CD8-positive, alpha-beta memory T cell (primary cell): ENCODE results near the gene CHMP2A. TPM values are rescaled to one million over a fixed set of nuclear protein-coding genes. Genes with fewer than 3 reads are reported as not detected.
"Not testable (repeated sequence)": the region's sequence is repeated elsewhere in the genome, so short reads cannot be mapped to it uniquely, and the experiment has no call there.

ENCODE experiments used
- CTCF ChIA-PET: fragments of 350-600 bp; sonication (Branson Sonifier 250); formaldehyde crosslinking; loops from one replicate; lab custom pipeline; 2021; ENCODE audit warnings: antibody characterized with exemption; lab: Charles Lee
- POLR2A ChIA-PET: fragments of 350-600 bp; sonication (Branson Sonifier 250); formaldehyde crosslinking; loops from one replicate; lab custom pipeline; 2021; ENCODE audit warnings: antibody characterized with exemption; lab: Charles Lee
- DNase-seq, 5 donors: peaks; one replicate each; pipeline versions ENCODE4 v3.0.0 to v3.0.0-alpha.2; 2020 to 2022; ENCODE audit warnings: mixed read lengths in 1 of 5
- H3K27ac ChIP-seq: one replicate; pipeline ENCODE4 v1.7.0; 2013; ENCODE audit warnings: low read depth, mild to moderate bottlenecking, low read length, moderate library complexity
- H3K27me3 ChIP-seq: 2 replicates; pipeline ENCODE4 v1.7.0; 2013; ENCODE audit warnings: low read length, mild to moderate bottlenecking; ENCODE audit not compliant: insufficient read depth, poor library complexity, severe bottlenecking
- H3K36me3 ChIP-seq: 2 replicates; pipeline ENCODE4 v1.7.0; 2013; ENCODE audit warnings: mild to moderate bottlenecking, low read length, moderate library complexity; ENCODE audit not compliant: insufficient read depth
- H3K4me1 ChIP-seq: 2 replicates; pipeline ENCODE4 v1.7.0; 2013; ENCODE audit warnings: mild to moderate bottlenecking, low read length, moderate library complexity; ENCODE audit not compliant: insufficient read depth
- H3K4me3 ChIP-seq: 2 replicates; pipeline ENCODE4 v1.7.0; 2013; ENCODE audit warnings: mild to moderate bottlenecking, low read length
- H3K9me3 ChIP-seq: 2 replicates; pipeline ENCODE4 v1.7.0; 2013; ENCODE audit warnings: mild to moderate bottlenecking, low read length
- H3K27ac Mint-ChIP-seq, 8 donors: one replicate each; pipeline ENCODE4 v1.8.0; 2020 to 2021; ENCODE audit warnings: mixed read lengths in 8 of 8, mild to moderate bottlenecking in 6 of 8, inconsistent platforms in 3 of 8, moderate library complexity in 3 of 8
- H3K27me3 Mint-ChIP-seq, 2 donors: one replicate each; pipeline ENCODE4 v1.8.0; 2020 to 2021; ENCODE audit warnings: mixed read lengths in 2 of 2, mild to moderate bottlenecking in 1 of 2, moderate library complexity in 1 of 2
- H3K36me3 Mint-ChIP-seq, 3 donors: one replicate each; pipeline ENCODE4 v1.8.0; 2020 to 2021; ENCODE audit warnings: mixed read lengths in 3 of 3, inconsistent platforms in 1 of 3, mild to moderate bottlenecking in 1 of 3
- H3K4me1 Mint-ChIP-seq, 3 donors: one replicate each; pipeline ENCODE4 v1.8.0; 2020 to 2021; ENCODE audit warnings: mixed read lengths in 3 of 3, inconsistent platforms in 1 of 3, mild to moderate bottlenecking in 1 of 3
- H3K4me3 Mint-ChIP-seq, 7 donors: one replicate each; pipeline ENCODE4 v1.8.0; 2020 to 2021; ENCODE audit warnings: mixed read lengths in 7 of 7, mild to moderate bottlenecking in 6 of 7, moderate library complexity in 4 of 7, inconsistent platforms in 2 of 7
- H3K9me3 Mint-ChIP-seq, 5 donors: one replicate each; pipeline ENCODE4 v1.8.0; 2020 to 2022; ENCODE audit warnings: mixed read lengths in 5 of 5, mild to moderate bottlenecking in 3 of 5, moderate library complexity in 2 of 5, inconsistent platforms in 1 of 5
- polyA plus RNA-seq: library from polyadenylated mRNA; unstranded; fragments of 300-500 nt; fragmentation: Illumina TruSeq; gene quantifications from one replicate; pipeline ENCODE4 v1.2.3, GENCODE V29; 2021
- total RNA-seq, 2 experiments: library from RNA; stranded (reverse); gene quantifications; one replicate each; pipeline ENCODE4 v1.2.3, GENCODE V29; 2021

The CHMP2A gene
- total and polyA plus RNA-seq, 3 experiments from 2014 or later: 88.8 to 198 (median 89.7) TPM

DNA sequence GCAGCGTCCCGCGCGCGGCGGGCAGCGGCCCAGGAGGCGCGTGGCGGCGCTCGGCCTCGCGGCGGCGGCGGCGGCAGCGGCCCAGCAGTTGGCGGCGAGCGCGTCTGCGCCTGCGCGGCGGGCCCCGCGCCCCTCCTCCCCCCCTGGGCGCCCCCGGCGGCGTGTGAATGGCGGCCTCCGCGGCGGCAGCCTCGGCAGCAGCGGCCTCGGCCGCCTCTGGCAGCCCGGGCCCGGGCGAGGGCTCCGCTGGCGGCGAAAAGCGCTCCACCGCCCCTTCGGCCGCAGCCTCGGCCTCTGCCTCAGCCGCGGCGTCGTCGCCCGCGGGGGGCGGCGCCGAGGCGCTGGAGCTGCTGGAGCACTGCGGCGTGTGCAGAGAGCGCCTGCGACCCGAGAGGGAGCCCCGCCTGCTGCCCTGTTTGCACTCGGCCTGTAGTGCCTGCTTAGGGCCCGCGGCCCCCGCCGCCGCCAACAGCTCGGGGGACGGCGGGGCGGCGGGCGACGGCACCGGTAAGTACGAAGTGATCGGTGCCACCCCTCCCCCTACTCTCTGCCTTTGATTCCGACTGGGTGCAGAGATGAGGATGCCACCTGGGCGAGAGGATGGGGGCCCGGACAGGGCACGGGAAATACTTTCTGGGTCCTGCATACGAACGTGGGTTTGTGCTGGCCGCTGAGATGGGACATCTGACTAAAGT is 10.2 kb downstream of the CHMP2A start:
- CTCF ChIA-PET: interaction anchor here (0.7 to 3.6 kb wide), 4 partner anchors 9 to 37 kb away, joined by 3 to 29 read pairs (median 8); partner anchors contain the start of gene ZBTB45
- Histone ChIP-seq H3K9me3 (no peaks in the 10 kb centered on the region), H3K4me1 (peaks cover 23% of the 10 kb centered on the region), H3K27me3 (no peaks in the 10 kb centered on the region), H3K4me3 (peak overlapping the region; percentile 59), H3K27ac (peak overlapping the region; percentile 84), H3K36me3 (peaks cover 41% of the 10 kb centered on the region)
- POLR2A ChIA-PET: interaction anchor here (1.2 to 2.8 kb wide), 4 partner anchors 10 to 24 kb away, joined by 7 to 28 read pairs (median 22); partner anchors contain the start of genes CHMP2A, UBE2M and ZBTB45
- peak in 3 of 5 donors; percentile 72 to 88 (median 74) for DNase-seq
- Mint-ChIP-seq H3K27ac (peak overlapping the region; percentile 15 to 99 (median 94)), H3K36me3 (peaks cover 5 to 50% (median 13%) of the 10 kb centered on the region in 3 donors), H3K27me3 (peaks cover 12% of the 10 kb centered on the region in 2 donors), H3K4me3 (peak overlapping the region; percentile 89 to 96 (median 94)), H3K4me1 (peaks cover 30 to 42% (median 34%) of the 10 kb centered on the region in 3 donors), H3K9me3 (peaks cover 0 to 1% (median 0%) of the 10 kb centered on the region in 5 donors)

DNA sequence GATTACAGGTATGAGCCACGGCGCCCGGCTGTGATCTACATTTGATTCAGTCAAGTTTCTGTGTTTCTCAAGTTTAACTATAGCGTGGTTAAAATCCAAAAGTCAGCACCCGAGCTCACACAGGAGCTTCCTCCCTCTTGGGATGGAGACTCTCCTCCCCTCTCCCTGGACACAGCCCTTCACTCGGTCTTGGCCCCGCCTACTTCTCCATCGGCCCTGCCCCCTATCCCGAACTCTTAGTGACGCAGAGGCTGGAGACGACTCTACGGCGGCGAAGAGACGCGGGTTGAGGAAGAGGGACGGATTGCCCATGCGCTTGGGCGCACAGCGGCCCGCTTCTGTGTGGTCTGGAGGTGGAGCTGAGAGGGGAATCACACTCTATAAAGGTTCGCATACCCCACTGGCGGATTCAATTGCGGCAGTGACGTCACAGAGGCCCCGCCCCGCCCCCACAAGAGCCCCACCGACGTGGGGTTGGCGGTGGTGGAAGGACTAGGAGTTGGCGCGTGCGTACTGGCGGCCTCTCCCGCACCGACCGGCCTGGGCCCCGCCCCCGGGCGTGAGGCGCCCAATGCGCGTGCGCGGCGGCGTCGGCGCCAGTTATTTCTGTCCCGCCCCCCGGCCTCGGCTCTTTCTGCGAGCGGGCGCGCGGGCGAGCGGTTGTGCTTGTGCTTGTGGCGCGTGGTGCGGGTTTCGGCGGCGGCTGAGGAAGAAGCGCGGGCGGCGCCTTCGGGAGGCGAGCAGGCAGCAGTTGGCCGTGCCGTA is 10.9 kb downstream of the CHMP2A start, which contains the start of gene TRIM28:
Gene TRIM28 (plus strand): TSS at position 239 of the 765 bp plus-strand sequence. CDS start 694 bp downstream, outside the sequence.
- Histone ChIP-seq H3K9me3 (no peaks in the 10 kb centered on the region), H3K36me3 (peaks cover 34% of the 10 kb centered on the region), H3K4me3 (peak within 1 kb of the TSS; percentile 71), H3K4me1 (peaks cover 24% of the 10 kb centered on the region), H3K27me3 (no peaks in the 10 kb centered on the region), H3K27ac (peak within 1 kb of the TSS; percentile 84)
- ChIA-PET CTCF (interaction anchor here (1.1 to 3.6 kb wide), 4 partner anchors 11 to 38 kb away, joined by 3 to 29 read pairs (median 8); partner anchors contain the start of genes CHMP2A and ZBTB45), POLR2A (interaction anchor here (1.0 to 2.8 kb wide), 5 partner anchors 8 to 24 kb away, joined by 3 to 28 read pairs (median 17); partner anchors contain the start of genes CHMP2A, UBE2M and ZBTB45)
- Mint-ChIP-seq H3K9me3 (peaks cover 0 to 1% (median 0%) of the 10 kb centered on the region in 5 donors), H3K27ac (peak within 1 kb of the TSS; percentile 98 to 100 (median 99)), H3K27me3 (peaks cover 14 to 17% of the 10 kb centered on the region in 2 donors), H3K4me1 (peaks cover 31 to 42% (median 36%) of the 10 kb centered on the region in 3 donors), H3K36me3 (peaks cover 5 to 43% (median 13%) of the 10 kb centered on the region in 3 donors), H3K4me3 (peak within 1 kb of the TSS; percentile 89 to 96 (median 94))
- peak; percentile 100 for DNase-seq

DNA sequence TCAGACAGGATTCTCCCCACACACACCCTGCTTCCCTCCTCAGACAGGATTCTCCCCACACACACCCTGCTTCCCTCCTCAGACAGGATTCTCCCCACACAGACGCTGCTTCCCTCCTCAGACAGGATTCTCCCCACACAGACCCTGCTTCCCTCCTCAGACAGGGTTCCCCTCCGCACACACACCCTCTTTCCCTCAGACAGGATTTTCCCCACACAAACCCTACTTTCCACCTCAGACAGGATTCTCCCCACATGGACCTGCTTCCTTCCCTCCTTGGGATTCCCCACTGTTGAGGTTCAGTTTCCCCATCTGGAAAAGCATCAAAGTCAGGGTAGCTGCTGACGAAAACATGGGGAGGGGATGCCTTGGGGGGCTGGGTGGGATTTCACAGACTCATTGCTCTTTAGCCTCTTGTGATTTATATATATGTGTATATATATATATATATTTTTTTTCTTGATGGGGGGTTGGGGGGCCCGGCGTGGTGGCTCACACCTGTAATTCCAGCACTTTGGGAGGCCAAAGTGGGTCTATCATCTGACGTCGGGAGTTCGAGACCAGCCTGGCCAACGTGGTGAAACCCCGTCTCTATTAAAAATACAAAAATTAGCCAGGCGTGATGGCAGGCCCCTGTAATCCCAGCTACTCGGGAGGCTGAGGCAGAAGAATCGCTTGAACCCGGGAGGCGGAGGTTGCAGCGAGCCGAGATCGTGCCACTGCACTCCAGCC is 12.1 kb downstream of the CHMP2A start:
- DNase-seq, H3K4me3 ChIP-seq, H3K9me3 Mint-ChIP-seq, H3K9me3 ChIP-seq, H3K27ac ChIP-seq, H3K27me3 ChIP-seq: not testable (repeated sequence)
- Histone ChIP-seq H3K4me1 (peaks cover 28% of the 10 kb centered on the region), H3K36me3 (peaks cover 22% of the 10 kb centered on the region)
- H3K4me1 Mint-ChIP-seq: peaks cover 36 to 48% (median 40%) of the 10 kb centered on the region in 3 donors
- H3K27ac Mint-ChIP-seq: peak overlapping the region in 3 of 8 donors; percentile 20 to 79 (median 42)
- H3K27me3 Mint-ChIP-seq: peaks cover 14 to 24% of the 10 kb centered on the region in 2 donors
- H3K4me3 Mint-ChIP-seq: peak overlapping the region in 2 of 7 donors; percentile 31 to 75
- POLR2A ChIA-PET: interaction anchor here (1.0 to 2.8 kb wide), 4 partner anchors 9 to 22 kb away, joined by 3 to 28 read pairs (median 22); partner anchors contain the start of genes CHMP2A and ZBTB45
- CTCF ChIA-PET: interaction anchor here (3.6 kb wide), 1 partner anchor 22 kb away, joined by 29 read pairs; the partner anchor contains the start of gene ZBTB45
- H3K36me3 Mint-ChIP-seq: peaks cover 5 to 32% (median 9%) of the 10 kb centered on the region in 3 donors

GRCh38 chr19:58539169-58539559 is 15.7 kb downstream of the CHMP2A start:
- H3K27ac ChIP-seq, H3K36me3 ChIP-seq, DNase-seq, H3K4me3 ChIP-seq, H3K9me3 Mint-ChIP-seq, H3K36me3 Mint-ChIP-seq, POLR2A ChIA-PET, H3K27me3 ChIP-seq, H3K9me3 ChIP-seq, H3K4me1 ChIP-seq: not testable (repeated sequence)
- H3K4me1 Mint-ChIP-seq: peaks cover 11 to 17% (median 16%) of the 10 kb centered on the region in 3 donors
- H3K27ac Mint-ChIP-seq: peak overlapping the region in 1 of 8 donors; percentile 34
- peaks cover 18 to 32% of the 10 kb centered on the region in 2 donors for H3K27me3 Mint-ChIP-seq
- CTCF ChIA-PET: interaction anchor here (1.0 kb wide), 1 partner anchor 25 kb away, joined by 3 read pairs; no protein-coding TSS in a partner anchor
- peak overlapping the region in 3 of 7 donors; percentile 35 to 64 (median 43) for H3K4me3 Mint-ChIP-seq

DNA sequence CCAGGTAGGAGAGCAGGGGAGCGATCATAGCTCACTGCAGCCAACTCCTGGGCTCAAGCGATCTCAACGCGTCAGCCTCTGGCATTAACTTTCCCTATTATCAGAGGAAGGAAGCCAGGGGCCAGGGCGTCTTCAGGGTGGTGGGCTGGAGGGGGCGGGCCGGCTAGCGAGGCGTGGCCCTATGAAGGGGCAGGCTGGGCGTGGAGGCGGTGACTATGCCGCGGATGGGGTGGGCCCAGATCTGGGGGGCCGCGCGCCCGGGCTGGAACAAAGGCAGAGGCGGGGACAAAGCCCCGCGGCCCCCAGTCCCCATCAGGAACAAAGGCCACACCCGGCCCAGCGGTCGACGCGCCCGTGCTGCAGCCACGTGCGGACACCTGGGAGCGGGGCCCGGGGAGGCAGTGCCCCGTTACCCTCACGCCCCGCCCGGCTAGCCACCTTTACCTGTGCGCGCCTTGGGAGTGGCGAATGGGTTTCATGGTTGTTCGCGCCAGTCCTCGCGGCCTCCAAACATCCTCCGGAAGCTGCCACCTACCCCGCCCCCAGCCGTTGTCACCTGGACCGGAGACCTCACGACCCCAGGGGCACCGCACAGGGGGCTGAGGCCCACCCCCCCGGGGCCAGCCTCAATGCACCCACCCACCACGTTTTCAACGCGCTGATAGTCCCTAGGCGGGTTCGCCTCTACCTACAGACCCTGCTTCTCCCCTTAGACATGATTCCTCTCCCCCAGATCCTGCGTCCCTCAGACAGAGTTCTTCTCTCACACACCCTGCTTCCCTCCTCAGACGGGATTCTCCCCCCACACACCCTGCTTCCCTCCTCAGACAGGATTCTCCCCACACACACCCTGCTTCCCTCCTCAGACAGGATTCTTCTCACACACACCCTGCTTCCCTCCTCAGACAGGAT is 16.4 kb downstream of the CHMP2A start:
- POLR2A ChIA-PET: interaction anchor here (0.7 kb wide), 1 partner anchor 7 kb away, joined by 5 read pairs; no protein-coding TSS in a partner anchor

GRCh38 chr19:58536852-58537798 is 17.8 kb downstream of the CHMP2A start:
- Histone ChIP-seq H3K27ac (no peak overlapping the region), H3K36me3 (no peaks in the 10 kb centered on the region), H3K9me3 (no peaks in the 10 kb centered on the region), H3K27me3 (no peaks in the 10 kb centered on the region), H3K4me3 (no peak overlapping the region), H3K4me1 (peaks cover 5% of the 10 kb centered on the region)
- Mint-ChIP-seq H3K4me1 (peaks cover 5 to 10% (median 9%) of the 10 kb centered on the region in 3 donors), H3K27ac (peak overlapping the region in 1 of 8 donors; percentile 22), H3K9me3 (no peaks in the 10 kb centered on the region), H3K27me3 (peaks cover 8 to 29% of the 10 kb centered on the region in 2 donors), H3K4me3 (peak overlapping the region in 2 of 7 donors; percentile 24 to 49), H3K36me3 (no peaks in the 10 kb centered on the region)
- POLR2A ChIA-PET: interaction anchor here (0.7 kb wide), 1 partner anchor 9 kb away, joined by 5 read pairs; no protein-coding TSS in a partner anchor
- CTCF ChIA-PET: interaction anchor here (1.0 kb wide), 1 partner anchor 17 kb away, joined by 3 read pairs; the partner anchor contains the start of gene ZBTB45
- DNase-seq: no peak

More for the DNA sequence above, 16.4 kb downstream of the CHMP2A start:
- Histone ChIP-seq H3K9me3 (no peaks in the 10 kb centered on the region), H3K27me3 (no peaks in the 10 kb centered on the region), H3K27ac (no peak overlapping the region), H3K4me3 (peak overlapping the region; percentile 37), H3K36me3 (no peaks in the 10 kb centered on the region), H3K4me1 (peaks cover 5% of the 10 kb centered on the region)
- DNase-seq: peak in 2 of 5 donors; percentile 49 to 60
- H3K4me1 Mint-ChIP-seq: peaks cover 6 to 11% (median 10%) of the 10 kb centered on the region in 3 donors
- no peaks in the 10 kb centered on the region for H3K9me3 Mint-ChIP-seq
- H3K27me3 Mint-ChIP-seq: peaks cover 12 to 31% of the 10 kb centered on the region in 2 donors
- peak overlapping the region in 3 of 8 donors; percentile 40 to 64 (median 52) for H3K27ac Mint-ChIP-seq
- peak overlapping the region; percentile 41 to 85 (median 50) for H3K4me3 Mint-ChIP-seq
- H3K36me3 Mint-ChIP-seq: no peaks in the 10 kb centered on the region
- CTCF ChIA-PET: interaction anchor here (1.0 kb wide), 2 partner anchors 19 to 24 kb away, joined by 3 read pairs; partner anchors contain the start of gene ZBTB45
